Memory B cell (primary cell): ENCODE measurements around the gene BTN3A1.
"Not testable (repeated sequence)": the region's sequence is repeated elsewhere in the genome, so short reads cannot be mapped to it uniquely, and the experiment has no call there.

ENCODE experiments used
- ATAC-seq: fragments of 150-1000 bp; cut with Tn5 transposase; 2 replicates; pipeline ENCODE4 v1.10.0; 2021; ENCODE audit warnings: low read depth, mild to moderate bottlenecking, moderate library complexity
- DNase-seq, 2 donors: peaks; one replicate each; pipeline ENCODE4 v3.0.0; 2022; ENCODE audit warnings: low spot score in 2 of 2
- H3K27ac Mint-ChIP-seq: one replicate; pipeline ENCODE4 v1.8.0; 2022; ENCODE audit warnings: mild to moderate bottlenecking, moderate library complexity, mixed read lengths
- H3K27me3 Mint-ChIP-seq: one replicate; pipeline ENCODE4 v1.8.0; 2022; ENCODE audit warnings: mixed read lengths
- H3K36me3 Mint-ChIP-seq: one replicate; pipeline ENCODE4 v1.8.0; 2022; ENCODE audit warnings: mild to moderate bottlenecking, mixed read lengths
- H3K4me1 Mint-ChIP-seq: one replicate; pipeline ENCODE4 v1.8.0; 2022; ENCODE audit warnings: mixed read lengths
- H3K4me3 Mint-ChIP-seq: one replicate; pipeline ENCODE4 v1.8.0; 2022; ENCODE audit warnings: mild to moderate bottlenecking, moderate library complexity, mixed read lengths
- H3K9me3 Mint-ChIP-seq: one replicate; pipeline ENCODE4 v1.8.0; 2022; ENCODE audit warnings: mixed read lengths

The BTN3A1 gene

DNA sequence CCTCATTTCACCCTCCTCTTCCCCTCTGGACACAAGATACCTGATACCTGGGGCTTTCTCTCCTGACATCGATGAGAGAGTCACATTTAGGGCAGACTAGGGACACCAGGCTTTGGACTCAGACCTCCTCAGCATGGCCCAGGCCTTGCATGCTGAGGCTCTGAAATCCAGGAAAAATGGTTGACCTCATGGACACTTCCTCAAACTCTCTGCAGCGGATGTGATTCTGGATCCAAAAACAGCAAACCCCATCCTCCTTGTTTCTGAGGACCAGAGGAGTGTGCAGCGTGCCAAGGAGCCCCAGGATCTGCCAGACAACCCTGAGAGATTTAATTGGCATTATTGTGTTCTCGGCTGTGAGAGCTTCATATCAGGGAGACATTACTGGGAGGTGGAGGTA, 10.9 kb downstream of the BTN3A1 start:
- Mint-ChIP-seq H3K4me1 (peaks cover 20% of the 10 kb centered on the region), H3K4me3 (no peak overlapping the region), H3K9me3 (peaks cover 7% of the 10 kb centered on the region), H3K27ac (no peak overlapping the region), H3K27me3 (no peaks in the 10 kb centered on the region), H3K36me3 (peaks cover 58% of the 10 kb centered on the region)
- ATAC-seq: no peak
- DNase-seq: no peak

DNA sequence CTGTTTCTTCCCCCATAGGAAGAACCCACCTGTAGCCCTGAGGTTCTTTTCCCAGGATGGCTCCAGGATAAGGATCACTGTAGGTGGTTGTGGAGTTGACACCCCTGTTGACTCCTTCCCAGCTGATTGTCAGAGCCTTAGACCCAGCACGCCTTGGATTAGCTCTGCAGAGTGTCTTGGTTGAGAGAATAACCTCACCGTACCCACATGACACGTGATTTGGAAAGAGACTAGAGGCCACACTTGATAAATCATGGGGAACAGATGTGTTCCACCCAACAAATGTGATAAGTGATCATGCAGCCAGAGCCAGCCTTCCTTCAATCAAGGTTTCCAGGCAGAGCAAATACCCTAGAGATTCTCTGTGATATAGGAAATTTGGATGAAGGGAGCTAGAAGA, 12.2 kb downstream of the BTN3A1 start:
- no peaks in the 10 kb centered on the region for H3K27me3 Mint-ChIP-seq
- H3K9me3 Mint-ChIP-seq: peaks cover 9% of the 10 kb centered on the region
- H3K4me1 Mint-ChIP-seq: peaks cover 20% of the 10 kb centered on the region
- DNase-seq (no peak), ATAC-seq (peak; percentile 80)
- no peak overlapping the region for H3K4me3 Mint-ChIP-seq
- peaks cover 61% of the 10 kb centered on the region for H3K36me3 Mint-ChIP-seq
- H3K27ac Mint-ChIP-seq: no peak overlapping the region

DNA sequence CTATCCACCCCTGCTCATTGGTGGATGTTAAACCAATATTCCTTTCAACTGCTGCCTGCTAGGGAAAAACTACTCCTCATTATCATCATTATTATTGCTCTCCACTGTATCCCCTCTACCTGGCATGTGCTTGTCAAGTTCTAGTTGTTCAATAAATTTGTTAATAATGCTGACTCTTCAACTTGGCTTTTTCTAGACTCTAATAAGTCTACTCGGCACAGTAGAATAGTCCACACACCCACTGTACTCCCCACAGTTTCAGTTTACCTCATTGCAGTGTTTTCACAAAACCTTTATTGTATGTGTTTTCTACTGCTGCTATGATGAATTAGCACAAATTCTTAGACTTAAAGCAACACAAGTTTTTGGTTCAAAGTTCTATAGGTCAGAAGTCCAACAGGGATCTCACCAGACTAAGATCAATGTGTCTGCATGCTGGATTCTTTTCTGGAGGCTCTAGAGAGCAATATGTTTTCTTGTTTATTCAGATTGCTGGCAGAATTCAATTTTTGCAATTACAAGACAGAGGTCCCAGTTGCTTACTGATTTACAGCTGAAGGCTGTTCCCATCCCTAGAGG, 13.1 kb downstream of the BTN3A1 start:
- peaks cover 20% of the 10 kb centered on the region for H3K4me1 Mint-ChIP-seq
- no peak for ATAC-seq
- H3K4me3 Mint-ChIP-seq: no peak overlapping the region
- H3K27me3 Mint-ChIP-seq: no peaks in the 10 kb centered on the region
- H3K36me3 Mint-ChIP-seq: peaks cover 56% of the 10 kb centered on the region
- no peak for DNase-seq
- peaks cover 9% of the 10 kb centered on the region for H3K9me3 Mint-ChIP-seq
- H3K27ac Mint-ChIP-seq: no peak overlapping the region

DNA sequence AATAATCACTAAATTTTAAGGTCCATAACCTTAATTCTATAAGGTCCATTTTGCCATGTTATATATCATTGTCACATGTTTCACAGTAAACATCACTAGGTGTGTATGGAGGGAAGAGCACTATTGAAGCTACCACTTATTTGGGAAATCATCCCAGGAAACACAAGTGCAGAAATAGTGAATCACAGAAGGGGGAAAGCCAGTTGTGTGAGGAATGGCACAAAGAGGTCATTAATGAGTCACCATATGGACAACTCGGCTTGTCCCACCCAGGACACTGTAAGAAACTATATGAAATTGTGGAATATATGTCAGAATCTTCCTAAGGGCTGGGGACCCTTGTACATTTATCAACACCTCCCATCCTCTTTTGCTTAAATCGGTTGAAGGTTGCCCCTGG, 13.7 kb downstream of the BTN3A1 start:
- H3K27ac Mint-ChIP-seq: no peak overlapping the region

GRCh38 chr6:26416288-26416687, 14.2 kb downstream of the BTN3A1 start:
- H3K9me3 Mint-ChIP-seq: peaks cover 9% of the 10 kb centered on the region
- ATAC-seq (no peak), DNase-seq (no peak)
- no peak overlapping the region for H3K4me3 Mint-ChIP-seq
- H3K36me3 Mint-ChIP-seq: peaks cover 51% of the 10 kb centered on the region
- no peaks in the 10 kb centered on the region for H3K27me3 Mint-ChIP-seq
- no peak overlapping the region for H3K27ac Mint-ChIP-seq
- peaks cover 16% of the 10 kb centered on the region for H3K4me1 Mint-ChIP-seq

More for the DNA sequence above, 13.7 kb downstream of the BTN3A1 start:
- ATAC-seq (no peak), DNase-seq (no peak)
- H3K36me3 Mint-ChIP-seq: peaks cover 52% of the 10 kb centered on the region
- no peak overlapping the region for H3K4me3 Mint-ChIP-seq
- H3K27me3 Mint-ChIP-seq: no peaks in the 10 kb centered on the region
- H3K9me3 Mint-ChIP-seq: peaks cover 9% of the 10 kb centered on the region
- peaks cover 18% of the 10 kb centered on the region for H3K4me1 Mint-ChIP-seq

GRCh38 chr6:26418077-26418476, 16.0 kb downstream of the BTN3A1 start:
- not testable (repeated sequence) for H3K9me3 Mint-ChIP-seq, ATAC-seq

GRCh38 chr6:26418795-26419194, 16.7 kb downstream of the BTN3A1 start:
- not testable (repeated sequence) for H3K9me3 Mint-ChIP-seq, H3K4me3 Mint-ChIP-seq, H3K27me3 Mint-ChIP-seq, H3K27ac Mint-ChIP-seq, ATAC-seq, DNase-seq
- peaks cover 14% of the 10 kb centered on the region for H3K4me1 Mint-ChIP-seq
- peaks cover 30% of the 10 kb centered on the region for H3K36me3 Mint-ChIP-seq

More at GRCh38 chr6:26418077-26418476, 16.0 kb downstream of the BTN3A1 start:
- not testable (repeated sequence) for H3K4me3 Mint-ChIP-seq, DNase-seq, H3K27ac Mint-ChIP-seq, H3K27me3 Mint-ChIP-seq
- H3K4me1 Mint-ChIP-seq: peaks cover 19% of the 10 kb centered on the region
- peaks cover 37% of the 10 kb centered on the region for H3K36me3 Mint-ChIP-seq

DNA sequence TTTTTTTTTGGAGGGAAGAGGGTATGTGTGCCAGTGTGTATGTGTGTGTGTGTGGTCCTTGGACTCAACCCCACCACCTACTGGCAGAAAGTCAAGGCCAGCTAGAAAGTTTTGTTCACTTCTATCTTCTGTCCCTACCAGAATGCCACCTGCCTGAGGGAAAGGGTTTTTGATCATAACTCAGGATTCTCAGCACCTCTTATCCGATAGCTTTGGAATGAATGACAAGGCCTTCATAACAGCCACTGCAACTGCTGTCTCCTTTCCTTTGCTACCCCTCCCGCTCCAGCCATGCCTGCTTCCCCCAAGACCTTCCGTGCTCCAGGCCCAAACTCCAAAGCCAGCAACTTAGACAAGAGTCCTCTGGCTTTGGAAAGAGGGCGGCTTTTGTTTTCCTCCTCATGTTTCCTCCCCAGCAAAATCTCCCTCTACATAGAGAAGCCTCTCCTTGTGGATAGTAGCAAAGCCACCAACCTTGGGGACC, 18.7 kb downstream of the BTN3A1 start:
- peak; percentile 29 to 32 for DNase-seq
- Mint-ChIP-seq H3K36me3 (peaks cover 18% of the 10 kb centered on the region), H3K27me3 (no peaks in the 10 kb centered on the region), H3K9me3 (peaks cover 9% of the 10 kb centered on the region), H3K4me1 (peaks cover 4% of the 10 kb centered on the region), H3K27ac (no peak overlapping the region), H3K4me3 (no peak overlapping the region)
- ATAC-seq: peak; percentile 62

DNA sequence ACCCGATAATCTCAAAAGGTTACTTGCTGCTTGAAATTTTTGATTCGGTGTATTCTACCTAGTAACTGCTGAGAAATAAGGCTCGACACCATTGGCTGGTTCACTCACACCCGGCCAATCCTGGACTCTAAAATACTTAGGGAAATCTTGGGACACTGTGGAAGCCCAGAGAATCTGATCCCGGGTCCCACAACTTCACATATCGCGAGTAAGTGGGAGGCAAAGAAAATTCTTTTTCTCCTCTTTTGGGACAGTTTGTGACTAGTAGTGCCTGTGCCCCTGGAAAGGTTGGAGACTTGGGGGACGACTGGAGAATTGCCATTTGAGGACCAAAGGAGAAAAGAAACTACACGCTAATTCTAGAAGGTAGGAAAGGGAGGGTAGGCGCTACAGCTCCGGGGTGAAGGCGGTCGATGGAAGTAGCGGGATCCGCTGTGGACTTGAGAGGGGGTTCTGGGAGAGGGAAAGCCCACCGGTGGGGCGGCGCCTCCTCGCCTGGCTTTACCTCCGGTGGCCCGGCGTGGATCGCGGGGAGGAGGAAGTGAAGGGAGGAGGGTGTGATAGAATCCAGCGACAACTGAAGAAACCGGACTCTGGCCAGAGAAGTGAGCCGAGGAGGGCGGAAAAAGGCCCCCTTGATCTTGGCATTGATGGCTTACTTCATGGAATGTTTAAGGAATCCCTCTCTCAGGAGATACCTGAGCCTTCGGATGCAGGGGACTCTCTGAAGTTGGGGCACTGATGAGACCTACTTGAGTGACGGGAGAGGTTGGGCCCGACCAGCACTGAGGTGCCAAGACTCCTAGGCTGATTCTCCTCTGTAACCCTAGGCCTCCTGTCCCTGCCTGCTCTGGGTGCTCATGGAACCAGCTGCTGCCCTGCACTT, 19.4 kb downstream of the BTN3A1 start:
- peaks cover 4% of the 10 kb centered on the region for H3K4me1 Mint-ChIP-seq
- peaks cover 10% of the 10 kb centered on the region for H3K36me3 Mint-ChIP-seq
- H3K27ac Mint-ChIP-seq: no peak overlapping the region
- ATAC-seq (peak; percentile 96), DNase-seq (peak; percentile 29 to 39)
- peaks cover 9% of the 10 kb centered on the region for H3K9me3 Mint-ChIP-seq
- no peaks in the 10 kb centered on the region for H3K27me3 Mint-ChIP-seq
- H3K4me3 Mint-ChIP-seq: no peak overlapping the region

- Mint-ChIP-seq H3K4me3 (no peak overlapping the region), H3K36me3 (peaks cover 11% of the 10 kb centered on the region), H3K27ac (no peak overlapping the region), H3K27me3 (no peaks in the 10 kb centered on the region), H3K4me1 (peaks cover 4% of the 10 kb centered on the region), H3K9me3 (peaks cover 6% of the 10 kb centered on the region)
- ATAC-seq (no peak), DNase-seq (no peak)
Observed at GRCh38 chr6:26422329-26422728, 20.3 kb downstream of the BTN3A1 start.

DNA sequence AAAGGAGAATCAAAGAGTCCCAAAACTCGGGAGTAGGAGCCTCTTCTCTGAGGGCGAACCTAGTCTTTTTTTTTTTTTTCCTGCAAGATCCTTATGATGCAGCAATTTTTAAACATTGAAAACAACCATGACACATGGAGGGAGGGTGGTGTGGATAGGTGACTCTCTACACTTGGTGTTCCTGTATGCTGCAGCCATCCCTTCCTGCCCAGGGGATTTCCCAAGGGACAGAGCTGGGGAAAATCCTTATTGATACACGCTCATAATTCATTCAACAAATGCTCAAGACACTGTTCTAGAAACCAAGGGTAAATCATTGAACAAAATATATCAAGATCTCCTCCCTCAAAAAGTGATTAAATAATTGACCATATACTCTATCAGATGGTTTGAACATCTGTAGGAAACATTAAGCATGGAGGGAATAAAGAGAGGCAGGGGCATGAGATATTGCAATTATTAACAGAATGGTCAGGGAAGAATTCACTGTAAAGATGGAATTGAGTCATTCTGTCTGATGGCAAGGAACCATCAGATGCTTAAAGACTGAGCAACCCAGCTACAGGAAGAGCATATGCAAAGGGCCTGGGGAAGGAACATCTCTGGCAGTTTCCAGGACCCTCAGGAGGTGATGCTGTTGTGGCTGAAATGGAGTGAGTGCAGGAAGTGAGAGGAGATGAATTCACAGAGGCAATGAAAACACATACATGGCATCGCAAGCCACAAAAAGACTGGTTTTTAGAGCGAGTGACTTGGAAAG, 24.8 kb downstream of the BTN3A1 start:
- no peak overlapping the region for H3K4me3 Mint-ChIP-seq
- H3K27ac Mint-ChIP-seq: no peak overlapping the region
- H3K36me3 Mint-ChIP-seq: peaks cover 11% of the 10 kb centered on the region
- H3K27me3 Mint-ChIP-seq: no peaks in the 10 kb centered on the region
- peaks cover 2% of the 10 kb centered on the region for H3K4me1 Mint-ChIP-seq
- H3K9me3 Mint-ChIP-seq: no peaks in the 10 kb centered on the region
- ATAC-seq (no peak), DNase-seq (no peak)

GRCh38 chr6:26427451-26427809, 25.4 kb downstream of the BTN3A1 start:
- Mint-ChIP-seq H3K9me3 (no peaks in the 10 kb centered on the region), H3K27ac (no peak overlapping the region), H3K4me3 (no peak overlapping the region), H3K4me1 (no peaks in the 10 kb centered on the region), H3K27me3 (no peaks in the 10 kb centered on the region), H3K36me3 (peaks cover 11% of the 10 kb centered on the region)
- DNase-seq: no peak
- ATAC-seq: no peak

GRCh38 chr6:26428206-26428605, 26.1 kb downstream of the BTN3A1 start:
- no peak for DNase-seq
- Mint-ChIP-seq H3K27me3 (no peaks in the 10 kb centered on the region), H3K4me3 (no peak overlapping the region), H3K9me3 (no peaks in the 10 kb centered on the region), H3K36me3 (peaks cover 11% of the 10 kb centered on the region), H3K4me1 (no peaks in the 10 kb centered on the region), H3K27ac (no peak overlapping the region)
- no peak for ATAC-seq

DNA sequence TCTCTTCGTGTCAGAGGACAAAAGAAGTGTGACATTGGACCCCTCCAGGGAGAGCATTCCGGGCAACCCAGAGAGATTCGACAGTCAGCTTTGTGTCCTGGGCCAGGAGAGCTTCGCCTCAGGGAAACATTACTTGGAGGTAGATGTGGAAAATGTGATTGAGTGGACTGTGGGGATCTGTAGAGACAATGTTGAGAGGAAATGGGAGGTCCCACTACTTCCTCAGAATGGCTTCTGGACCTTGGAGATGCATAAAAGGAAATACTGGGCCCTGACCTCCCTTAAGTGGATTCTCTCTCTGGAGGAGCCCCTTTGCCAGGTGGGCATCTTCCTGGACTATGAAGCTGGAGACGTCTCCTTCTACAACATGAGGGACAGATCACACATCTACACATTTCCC, 28.7 kb downstream of the BTN3A1 start:
- Mint-ChIP-seq H3K4me1 (no peaks in the 10 kb centered on the region), H3K36me3 (peaks cover 19% of the 10 kb centered on the region)

More for the DNA sequence above, 28.7 kb downstream of the BTN3A1 start:
- Mint-ChIP-seq H3K9me3 (peaks cover 8% of the 10 kb centered on the region), H3K27me3 (no peaks in the 10 kb centered on the region), H3K27ac (no peak overlapping the region), H3K4me3 (no peak overlapping the region)
- DNase-seq: no peak
- no peak for ATAC-seq
